Left lung (tissue), 10 donors: ENCODE data around the gene CARD8. TPM values are rescaled to one million over a fixed set of nuclear protein-coding genes. Genes with fewer than 3 reads are reported as not detected.
"Not testable (repeated sequence)": the region's sequence is repeated elsewhere in the genome, so short reads cannot be mapped to it uniquely, and the experiment has no call there.

Experiments used
- ATAC-seq: fragments of 200-7000 bp; cut with Tn5 transposase; one replicate; pipeline ENCODE4 v1.9.1; 2020; ENCODE audit warnings: moderate library complexity
- DNase-seq, 4 donors: peaks; one replicate each; pipeline ENCODE4 v3.0.0-alpha.2; 2013 to 2020
- H3K27ac ChIP-seq, 2 donors: fragments of 200-600 bp; sonication (generic) in 1 of 2; one replicate each; pipeline versions ENCODE4 v1.5.0 to v1.8.0; 2020 to 2021
- H3K27me3 ChIP-seq, 2 donors: fragments of 200-600 bp; sonication (generic) in 1 of 2; one replicate each; pipeline versions ENCODE4 v1.5.0 to v1.8.0; 2020 to 2021
- H3K36me3 ChIP-seq, 2 donors: fragments of 200-600 bp; sonication (generic) in 1 of 2; one replicate each; pipeline versions ENCODE4 v1.5.0 to v1.8.0; 2020 to 2021
- H3K4me1 ChIP-seq, 2 donors: fragments of 200-600 bp; one replicate each; pipeline ENCODE4 v1.8.0; 2021
- H3K4me3 ChIP-seq, 2 donors: fragments of 200-600 bp; sonication (generic) in 1 of 2; one replicate each; pipeline versions ENCODE4 v1.5.0 to v1.8.0; 2020 to 2021; ENCODE audit warnings: mild to moderate bottlenecking in 1 of 2
- H3K9me3 ChIP-seq, 2 donors: fragments of 200-600 bp; sonication (generic) in 1 of 2; one replicate each; pipeline versions ENCODE4 v1.5.0 to v1.8.0; 2020 to 2021
- CTCF ChIP-seq, 2 donors: fragments of 200-600 bp; sonication (generic) in 1 of 2; IDR thresholded peaks; one replicate each; pipeline versions ENCODE4 v1.5.0 to v1.8.0; 2021; ENCODE audit warnings: antibody characterized with exemption in 2 of 2
- intact Hi-C, 2 donors: fragments of 100-400 bp; cut with DNase I; formaldehyde crosslinking; loops; one replicate each; pipeline versions ENCODE4 v1.11.2 to v1.14.2; 2022
- polyA plus RNA-seq, 6 donors: library from polyadenylated mRNA; unstranded; fragments of 120-200 nt; gene quantifications; one replicate each; pipeline ENCODE4 v1.2.1, GENCODE V29; 2013; ENCODE audit not compliant: insufficient read length in 6 of 6
- total RNA-seq, 2 donors: library from RNA; stranded (reverse); fragmentation: NEBNext Ultra II Directional; extraction: Animal tissue kit (Norgen Biotek cat#: 25700); gene quantifications; one replicate each; pipeline ENCODE4 v1.2.1, GENCODE V29; 2021
- donor health status: DM: no; HTN: yes; CAD: no.
- donor health status: DM: no; HTN: no; CAD: no.

CARD8 gene
- total and polyA plus RNA-seq, 8 donors, result 51.3 to 92.3 (median 83.0) TPM

- Histone ChIP-seq H3K4me3 (no peak overlapping the region), H3K27me3 (peaks cover 0 to 12% of the 10 kb centered on the region in 2 donors), H3K9me3 (no peaks in the 10 kb centered on the region), H3K36me3 (no peaks in the 10 kb centered on the region), H3K27ac (no peak overlapping the region), H3K4me1 (peaks cover 4 to 13% of the 10 kb centered on the region in 2 donors)
- DNase-seq, result no peak
- no peak for TF ChIP-seq CTCF (IDR thresholded peaks at IDR 0.05)
- intact Hi-C loops, result no loop called here
- ATAC-seq, result no peak
These were observed 37.1 kb upstream of the CARD8 start for GRCh38 chr19:48292798-48293197.

GRCh38 chr19:48291489-48291815, 35.7 kb upstream of the CARD8 start:
- Histone ChIP-seq H3K27me3 (peaks cover 0 to 12% of the 10 kb centered on the region in 2 donors), H3K4me1 (peaks cover 4 to 13% of the 10 kb centered on the region in 2 donors), H3K4me3 (peak overlapping the region in 1 of 2 donors; percentile 33)
- H3K9me3 ChIP-seq, intact Hi-C loops, H3K27ac ChIP-seq, DNase-seq, ATAC-seq, H3K36me3 ChIP-seq: not testable (repeated sequence)

- peak; percentile 97 to 98 for TF ChIP-seq CTCF (IDR thresholded peaks at IDR 0.05)
- DNase-seq (peak; percentile 79 to 95 (median 88)), ATAC-seq (peak; percentile 95)
- peak overlapping the region; percentile 33 to 34 for H3K4me3 ChIP-seq
- intact Hi-C loops, result no loop called here
- peak overlapping the region in 1 of 2 donors; percentile 33 for H3K27ac ChIP-seq
- peaks cover 4 to 13% of the 10 kb centered on the region in 2 donors for H3K4me1 ChIP-seq
- peaks cover 0 to 12% of the 10 kb centered on the region in 2 donors for H3K27me3 ChIP-seq
- H3K36me3 ChIP-seq, result peaks cover 0 to 9% of the 10 kb centered on the region in 2 donors
- H3K9me3 ChIP-seq, result peaks cover 0 to 7% of the 10 kb centered on the region in 2 donors
These were observed 35.2 kb upstream of the CARD8 start for GRCh38 chr19:48290771-48291488.

GRCh38 chr19:48290401-48290770, 34.7 kb upstream of the CARD8 start:
- H3K4me1 ChIP-seq, result peaks cover 4 to 13% of the 10 kb centered on the region in 2 donors
- no peak for TF ChIP-seq CTCF (IDR thresholded peaks at IDR 0.05)
- intact Hi-C loops, result no loop called here
- peaks cover 0 to 10% of the 10 kb centered on the region in 2 donors for H3K36me3 ChIP-seq
- peak overlapping the region; percentile 33 to 34 for H3K4me3 ChIP-seq
- H3K27me3 ChIP-seq, result peaks cover 0 to 12% of the 10 kb centered on the region in 2 donors
- ATAC-seq (peak; percentile 62), DNase-seq (peak in 1 of 4 donors; percentile 44)
- no peak overlapping the region for H3K27ac ChIP-seq
- peaks cover 0 to 7% of the 10 kb centered on the region in 2 donors for H3K9me3 ChIP-seq

- Histone ChIP-seq H3K27me3 (peaks cover 0 to 12% of the 10 kb centered on the region in 2 donors), H3K27ac (no peak overlapping the region), H3K4me3 (no peak overlapping the region), H3K9me3 (peaks cover 0 to 16% of the 10 kb centered on the region in 2 donors), H3K36me3 (peaks cover 0 to 19% of the 10 kb centered on the region in 2 donors), H3K4me1 (peaks cover 4 to 13% of the 10 kb centered on the region in 2 donors)
- intact Hi-C loops, result no loop called here
- no peak for ATAC-seq
- no peak for TF ChIP-seq CTCF (IDR thresholded peaks at IDR 0.05)
- peak in 1 of 4 donors; percentile 10 for DNase-seq
These were observed 32.0 kb upstream of the CARD8 start for GRCh38 chr19:48287748-48288147.
